Common myeloid progenitor, CD34-positive (primary cell): ENCODE results near the gene FAM219B. TPM values are rescaled to one million over a fixed set of nuclear protein-coding genes. Genes with fewer than 3 reads are reported as not detected.

Source experiments
- CTCF ChIA-PET: fragments of 350-600 bp; sonication (Branson Sonifier 250); formaldehyde crosslinking; loops from one replicate; lab custom pipeline; 2021; ENCODE audit warnings: antibody characterized with exemption; lab: Charles Lee
- POLR2A ChIA-PET: fragments of 350-600 bp; sonication (Branson Sonifier 250); formaldehyde crosslinking; loops from one replicate; lab custom pipeline; 2021; ENCODE audit warnings: antibody characterized with exemption; lab: Charles Lee
- DNase-seq, 3 donors: peaks; one replicate each; pipeline versions ENCODE4 v3.0.0 to v3.0.0-alpha.2; 2013
- H3K27ac ChIP-seq, 2 experiments: 1 replicate in 1 of 2; 2 replicates in 1 of 2; pipeline ENCODE4 v1.7.0; 2013; ENCODE audit warnings: inconsistent platforms in 2 of 2, low read length in 2 of 2, mild to moderate bottlenecking in 2 of 2, low read depth in 1 of 2, moderate library complexity in 1 of 2; ENCODE audit not compliant: severe bottlenecking in 2 of 2, insufficient read depth in 1 of 2, poor library complexity in 1 of 2
- H3K27me3 ChIP-seq, 5 experiments: replicated peaks in 2 of 5; 1 replicate in 3 of 5; 2 replicates in 2 of 5; pipeline versions ENCODE4 v1.6.1 to v1.7.0; 2013; ENCODE audit warnings: low read length in 4 of 5, mild to moderate bottlenecking in 2 of 5, moderate library complexity in 2 of 5, inconsistent platforms in 1 of 5; ENCODE audit not compliant: insufficient read depth in 5 of 5, control insufficient read depth in 4 of 5
- H3K36me3 ChIP-seq, 4 experiments: 1 replicate in 2 of 4; 2 replicates in 2 of 4; pipeline versions ENCODE4 v1.6.1 to v1.7.0; 2013; ENCODE audit warnings: low read length in 3 of 4, control low read depth in 1 of 4, mild to moderate bottlenecking in 1 of 4; ENCODE audit not compliant: control insufficient read depth in 4 of 4, insufficient read depth in 4 of 4
- H3K4me1 ChIP-seq, 4 experiments: 1 replicate in 3 of 4; 2 replicates in 1 of 4; pipeline versions ENCODE4 v1.6.1 to v1.7.1; 2013; ENCODE audit warnings: low read length in 3 of 4, mild to moderate bottlenecking in 3 of 4, control low read depth in 1 of 4, inconsistent platforms in 1 of 4, moderate library complexity in 1 of 4; ENCODE audit not compliant: control insufficient read depth in 4 of 4, insufficient read depth in 4 of 4; ENCODE audit errors: control extremely low read depth in 1 of 4
- H3K4me3 ChIP-seq, 7 experiments: 1 replicate in 4 of 7; 2 replicates in 3 of 7; pipeline versions ENCODE4 v1.5.1 to v1.7.0; 2013; ENCODE audit warnings: mild to moderate bottlenecking in 7 of 7, low read length in 6 of 7, moderate library complexity in 6 of 7, inconsistent platforms in 2 of 7, low read depth in 2 of 7, control low read depth in 1 of 7; ENCODE audit not compliant: insufficient read depth in 4 of 7, control insufficient read depth in 1 of 7; ENCODE audit errors: extremely low read depth in 1 of 7
- H3K9me3 ChIP-seq, 5 experiments: 1 replicate in 4 of 5; 2 replicates in 1 of 5; pipeline versions ENCODE4 v1.6.1 to v1.7.1; 2013; ENCODE audit warnings: low read length in 4 of 5, mild to moderate bottlenecking in 2 of 5, inconsistent platforms in 1 of 5, low read depth in 1 of 5, moderate library complexity in 1 of 5; ENCODE audit not compliant: control insufficient read depth in 4 of 5, insufficient read depth in 2 of 5; ENCODE audit errors: control extremely low read depth in 1 of 5
- WGBS: methylation state at CpG from one replicate; pipeline ENCODE4 v1.1.5; 2013; ENCODE audit not compliant: insufficient coverage; 5-methylcytosine and 5-hydroxymethylcytosine counted together
- polyA plus RNA-seq: library from polyadenylated mRNA; unstranded; fragments of 120-200 nt; gene quantifications from one replicate; pipeline ENCODE4 v1.2.1, GENCODE V29; 2013

The FAM219B gene, protein sequence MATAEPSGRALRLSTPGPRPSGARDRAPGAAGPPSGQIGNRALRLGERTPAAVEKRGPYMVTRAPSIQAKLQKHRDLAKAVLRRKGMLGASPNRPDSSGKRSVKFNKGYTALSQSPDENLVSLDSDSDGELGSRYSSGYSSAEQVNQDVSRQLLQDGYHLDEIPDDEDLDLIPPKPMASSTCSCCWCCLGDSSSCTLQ
- 78.4 TPM for polyA plus RNA-seq

DNA sequence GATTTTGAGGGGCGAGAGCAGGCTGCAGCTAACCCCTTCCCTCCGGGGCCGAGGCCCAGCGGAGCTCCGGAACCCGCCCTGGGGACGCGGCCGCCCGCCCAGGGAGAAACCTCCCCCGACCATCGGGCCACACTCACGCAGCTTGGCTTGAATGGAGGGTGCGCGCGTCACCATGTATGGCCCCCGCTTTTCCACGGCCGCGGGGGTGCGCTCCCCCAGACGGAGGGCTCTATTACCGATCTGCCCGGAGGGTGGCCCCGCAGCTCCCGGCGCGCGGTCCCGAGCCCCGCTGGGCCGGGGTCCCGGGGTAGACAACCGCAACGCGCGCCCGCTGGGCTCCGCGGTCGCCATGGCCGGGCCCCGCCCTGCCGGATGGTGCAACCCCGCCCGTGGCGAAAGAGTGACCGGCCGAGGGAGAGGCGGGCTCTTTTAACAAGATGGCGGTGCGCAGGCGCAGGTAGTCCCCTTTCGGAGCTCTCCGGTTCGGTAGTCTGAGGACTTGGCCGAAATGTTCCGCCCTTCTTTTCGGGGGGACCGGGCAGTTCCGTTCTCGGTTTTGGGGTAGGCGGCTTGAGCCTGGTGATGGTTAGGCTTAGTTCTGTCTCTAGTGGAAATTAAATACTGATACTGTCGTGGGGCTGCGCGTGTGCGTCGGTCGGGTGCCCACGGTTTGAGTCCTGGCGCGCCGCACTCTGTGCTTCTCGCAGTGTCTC, at the start of gene FAM219B:
FAM219B (minus strand) TSS at position 402 of the 713 bp plus-strand sequence; CDS start at position 351, 51 bp downstream.
- DNase-seq: peak; percentile 65 to 83 (median 83)
- POLR2A ChIA-PET: interaction anchor here (0.6 to 2.0 kb wide), 4 partner anchors 17 to 137 kb away, joined by 3 to 8 read pairs (median 6); partner anchors contain the start of gene ULK3
- Histone ChIP-seq H3K27ac (peak within 1 kb of the TSS; percentile 72 to 88), H3K4me1 (peaks cover 16 to 50% (median 40%) of the 10 kb centered on the region in 4 experiments), H3K36me3 (peaks cover 3 to 36% (median 23%) of the 10 kb centered on the region in 4 experiments), H3K9me3 (no peaks in the 10 kb centered on the region), H3K4me3 (peak within 1 kb of the TSS; percentile 83 to 92 (median 89)), H3K27me3 (no peaks in the 10 kb centered on the region)
- under 1% methylated on average over 70 of the region's 74 CpGs for WGBS
- CTCF ChIA-PET: interaction anchor here (0.9 to 11.3 kb wide), 8 partner anchors 10 to 81 kb away, joined by 3 to 130 read pairs (median 6); partner anchors contain the start of gene ULK3

DNA sequence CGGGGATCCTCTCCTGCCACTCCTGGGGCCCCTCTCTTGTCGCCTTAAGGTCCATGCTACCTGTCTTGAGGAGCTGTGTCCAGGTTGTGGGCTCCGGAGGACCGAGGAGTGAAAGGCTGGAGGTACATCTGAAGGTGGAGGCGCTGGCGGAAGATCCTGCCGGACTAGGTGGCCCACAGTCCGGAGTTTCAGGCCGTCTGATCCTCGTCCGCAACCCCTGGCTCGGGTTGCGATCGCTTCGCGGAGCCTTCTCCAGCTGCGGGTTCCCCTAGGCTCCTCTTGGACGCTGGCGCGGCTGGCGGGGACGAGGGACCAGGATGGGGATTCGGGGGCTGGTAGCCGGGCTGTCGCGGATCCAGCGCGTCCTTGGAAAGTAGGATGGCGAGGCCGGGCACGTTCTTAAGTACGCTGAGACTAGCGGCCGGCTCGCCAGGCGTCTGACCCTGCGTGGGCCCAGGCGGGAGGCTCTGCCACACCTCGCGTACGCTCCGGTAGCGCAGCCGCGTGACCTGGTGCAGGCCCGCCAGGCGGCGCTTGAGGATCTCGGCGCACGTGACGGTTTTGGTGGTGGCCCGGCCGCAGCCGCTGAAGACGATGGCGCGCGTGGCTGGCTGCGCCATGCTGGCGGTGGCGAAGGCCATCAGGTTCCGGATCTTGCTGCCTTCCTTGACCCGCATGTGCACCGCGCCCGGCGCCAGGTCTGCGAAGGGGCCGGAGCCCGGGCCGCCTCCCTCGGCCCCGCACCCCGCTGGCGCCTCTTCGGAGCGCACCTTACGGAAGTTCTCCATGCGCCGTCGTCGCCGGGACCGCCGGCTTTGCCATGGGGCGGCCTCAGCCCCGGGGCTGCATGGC, 49.4 kb upstream of the FAM219B start:
- Histone ChIP-seq H3K4me3 (peak overlapping the region; percentile 30 to 72 (median 62)), H3K36me3 (no peaks in the 10 kb centered on the region), H3K9me3 (no peaks in the 10 kb centered on the region), H3K4me1 (peaks cover 0 to 59% (median 53%) of the 10 kb centered on the region in 4 experiments), H3K27ac (no peak overlapping the region), H3K27me3 (peaks cover 2 to 42% (median 17%) of the 10 kb centered on the region in 5 experiments)
- peak; percentile 74 to 89 (median 83) for DNase-seq
- ChIA-PET CTCF (interaction anchor here (0.8 to 2.2 kb wide), 10 partner anchors 13 to 321 kb away, joined by 3 to 6 read pairs (median 4); no protein-coding TSS in a partner anchor), POLR2A (interaction anchor here (0.6 kb wide), 1 partner anchor 33 kb away, joined by 3 read pairs; no protein-coding TSS in a partner anchor)
- 20% methylated on average over 87 of the region's 88 CpGs for WGBS

DNA sequence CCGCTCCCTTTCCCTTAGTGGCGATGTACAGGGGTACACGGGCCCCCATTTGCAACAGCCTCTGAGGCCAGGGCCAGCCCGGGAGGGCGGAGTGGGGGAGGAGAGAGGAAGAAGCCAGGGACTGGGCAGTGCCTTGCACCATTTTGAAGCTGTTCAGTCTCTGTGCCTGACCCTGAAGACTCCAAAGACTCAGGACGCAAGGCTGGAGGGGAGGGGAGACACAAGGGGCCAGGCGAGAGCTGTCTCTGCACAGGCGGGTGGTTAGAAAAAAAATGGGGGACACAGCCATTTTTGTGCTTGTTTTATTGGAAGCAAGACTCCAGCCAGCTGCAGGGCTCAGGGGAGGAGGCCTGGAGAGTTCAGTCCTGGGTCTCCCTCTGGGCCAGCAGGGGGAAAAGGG, 48.4 kb upstream of the FAM219B start:
- H3K36me3 ChIP-seq: no peaks in the 10 kb centered on the region
- H3K9me3 ChIP-seq: no peaks in the 10 kb centered on the region
- 76% methylated on average over 5 of the region's 8 CpGs for WGBS
- CTCF ChIA-PET: interaction anchor here (1.0 to 2.0 kb wide), 7 partner anchors 9 to 254 kb away, joined by 3 to 6 read pairs (median 4); no protein-coding TSS in a partner anchor
- DNase-seq: no peak
- H3K4me1 ChIP-seq: peaks cover 0 to 62% (median 53%) of the 10 kb centered on the region in 4 experiments
- POLR2A ChIA-PET: interaction anchor here (0.6 to 1.1 kb wide), 2 partner anchors 22 to 34 kb away, joined by 3 to 5 read pairs; no protein-coding TSS in a partner anchor
- H3K4me3 ChIP-seq: peak overlapping the region in 1 of 7 experiments; percentile 17
- peaks cover 1 to 37% (median 15%) of the 10 kb centered on the region in 5 experiments for H3K27me3 ChIP-seq
- H3K27ac ChIP-seq: no peak overlapping the region

DNA sequence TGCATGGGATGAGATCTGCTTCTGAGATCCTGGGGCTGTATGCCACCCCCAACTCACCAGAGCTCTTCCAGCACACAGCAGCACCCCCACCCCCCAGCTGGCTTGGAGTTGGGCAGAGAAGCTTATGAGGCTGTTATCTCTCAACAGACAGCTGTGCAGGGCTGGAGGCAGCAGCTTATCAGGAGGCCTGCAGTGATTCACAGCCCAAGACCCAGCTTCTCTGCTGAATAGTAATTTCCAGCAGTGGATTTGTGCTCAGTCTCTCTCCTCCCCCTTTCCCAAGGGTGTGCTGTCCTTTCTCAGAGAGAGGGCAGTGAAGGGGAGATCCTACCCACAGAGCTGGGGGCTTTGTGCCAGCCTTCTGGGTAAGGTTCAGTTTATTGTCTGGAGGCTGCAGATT, 47.9 kb upstream of the FAM219B start:
- DNase-seq: peak; percentile 75 to 92 (median 81)
- H3K9me3 ChIP-seq: no peaks in the 10 kb centered on the region
- H3K27me3 ChIP-seq: peaks cover 0 to 32% (median 10%) of the 10 kb centered on the region in 5 experiments
- no peak overlapping the region for H3K27ac ChIP-seq
- ChIA-PET CTCF (interaction anchor here (0.9 to 5.4 kb wide), 12 partner anchors 8 to 255 kb away, joined by 3 to 41 read pairs (median 4); no protein-coding TSS in a partner anchor), POLR2A (interaction anchor here (1.1 kb wide), 1 partner anchor 21 kb away, joined by 5 read pairs; no protein-coding TSS in a partner anchor)
- no peak overlapping the region for H3K4me3 ChIP-seq
- H3K36me3 ChIP-seq: no peaks in the 10 kb centered on the region
- peaks cover 0 to 60% (median 51%) of the 10 kb centered on the region in 4 experiments for H3K4me1 ChIP-seq

DNA sequence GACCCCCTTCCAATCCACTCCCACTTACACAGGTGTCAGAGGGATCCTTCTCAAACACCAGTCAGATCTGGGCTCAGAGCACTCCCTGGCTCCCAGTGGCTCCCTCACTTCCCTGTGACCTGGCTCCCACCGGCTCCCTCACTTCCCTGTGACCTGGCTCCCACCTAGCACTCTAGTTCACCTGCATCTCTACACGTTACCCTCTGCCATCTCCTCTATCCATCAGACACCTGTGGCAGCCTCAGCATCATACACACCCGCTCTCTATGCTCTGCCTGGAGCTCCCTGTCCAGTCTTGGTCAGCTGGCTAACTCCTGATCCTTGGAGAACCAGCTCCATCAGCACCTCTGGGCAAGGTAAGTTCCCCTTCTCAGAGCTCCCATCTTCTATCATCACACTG, 44.4 kb upstream of the FAM219B start:
- peaks cover 0 to 26% (median 18%) of the 10 kb centered on the region in 4 experiments for H3K4me1 ChIP-seq
- 97% methylated on average over 3 of the region's 3 CpGs for WGBS
- no peak for DNase-seq
- H3K36me3 ChIP-seq: no peaks in the 10 kb centered on the region
- H3K27me3 ChIP-seq: peaks cover 0 to 4% (median 0%) of the 10 kb centered on the region in 5 experiments
- H3K9me3 ChIP-seq: no peaks in the 10 kb centered on the region
- CTCF ChIA-PET: interaction anchor here (0.6 to 5.4 kb wide), 29 partner anchors 10 to 411 kb away, joined by 3 to 41 read pairs (median 4); partner anchors contain the start of genes COX5A and SCAMP5
- no peak overlapping the region for H3K4me3 ChIP-seq
- H3K27ac ChIP-seq: no peak overlapping the region
- POLR2A ChIA-PET: no interaction called here
